ENCODE measurements around the gene CALCR.
"Not testable (repeated sequence)": the region's sequence is repeated elsewhere in the genome, so short reads cannot be mapped to it uniquely, and the experiment has no call there.

Gene CALCR

GRCh38 chr7:93559639-93560491 lies 14.7 kb downstream of the CALCR start:
- DNase-seq, result no peak

GRCh38 chr7:93558705-93559614 lies 15.6 kb downstream of the CALCR start:
- no peak for DNase-seq

- no peak for DNase-seq
Observed at GRCh38 chr7:93551931-93552330, 22.6 kb downstream of the CALCR start.

- DNase-seq, result no peak
Observed at GRCh38 chr7:93551063-93551895, 23.2 kb downstream of the CALCR start.

- no peak for DNase-seq
Observed at GRCh38 chr7:93547716-93548115, 26.8 kb downstream of the CALCR start.

- DNase-seq, result no peak
Observed at GRCh38 chr7:93544691-93545090, 29.8 kb downstream of the CALCR start.

- DNase-seq, result no peak
Observed at GRCh38 chr7:93538061-93538460, 36.5 kb downstream of the CALCR start.

- DNase-seq, result no peak
Observed at GRCh38 chr7:93535616-93536015, 38.9 kb downstream of the CALCR start.

GRCh38 chr7:93530701-93531100 lies 43.8 kb downstream of the CALCR start:
- DNase-seq, result no peak

GRCh38 chr7:93516834-93517233 lies 57.7 kb downstream of the CALCR start:
- no peak for DNase-seq

- DNase-seq, result no peak
Observed at GRCh38 chr7:93515144-93515543, 59.4 kb downstream of the CALCR start.

- DNase-seq, result no peak
Observed at GRCh38 chr7:93509303-93509702, 65.2 kb downstream of the CALCR start.

GRCh38 chr7:93503088-93503487 lies 71.4 kb downstream of the CALCR start:
- no peak for DNase-seq

- DNase-seq, result not testable (repeated sequence)
Observed at GRCh38 chr7:93491860-93492259, 82.7 kb downstream of the CALCR start.

- no peak for DNase-seq
Observed at GRCh38 chr7:93476491-93477344, 97.8 kb downstream of the CALCR start.

GRCh38 chr7:93475811-93476210 lies 98.7 kb downstream of the CALCR start:
- DNase-seq, result no peak

- DNase-seq, result no peak
Observed at GRCh38 chr7:93471456-93471855, 103.1 kb downstream of the CALCR start.

- no peak for DNase-seq
Observed at GRCh38 chr7:93463764-93464163, 110.8 kb downstream of the CALCR start.

GRCh38 chr7:93461350-93461749 lies 113.2 kb downstream of the CALCR start:
- no peak for DNase-seq

- no peak for DNase-seq
Observed at GRCh38 chr7:93453262-93453661, 121.3 kb downstream of the CALCR start.

GRCh38 chr7:93448176-93448575 lies 126.3 kb downstream of the CALCR start:
- no peak for DNase-seq

GRCh38 chr7:93447509-93447908 lies 127.0 kb downstream of the CALCR start:
- DNase-seq, result no peak
